HL-60/S4 treated with phorbol 12-myristate 13-acetate at 8.2 ng/mL for 4 days and 3 days (cell line): Measurements from ENCODE around the gene NT5C.

Experiments used
- in situ Hi-C: fragments of 300-500 bp; cut with MboI; formaldehyde crosslinking; loops from 2 replicates; pipeline ENCODE4 v1.15.0; 2022; ENCODE audit warnings: low sequenced_read_pairs

Gene NT5C

DNA sequence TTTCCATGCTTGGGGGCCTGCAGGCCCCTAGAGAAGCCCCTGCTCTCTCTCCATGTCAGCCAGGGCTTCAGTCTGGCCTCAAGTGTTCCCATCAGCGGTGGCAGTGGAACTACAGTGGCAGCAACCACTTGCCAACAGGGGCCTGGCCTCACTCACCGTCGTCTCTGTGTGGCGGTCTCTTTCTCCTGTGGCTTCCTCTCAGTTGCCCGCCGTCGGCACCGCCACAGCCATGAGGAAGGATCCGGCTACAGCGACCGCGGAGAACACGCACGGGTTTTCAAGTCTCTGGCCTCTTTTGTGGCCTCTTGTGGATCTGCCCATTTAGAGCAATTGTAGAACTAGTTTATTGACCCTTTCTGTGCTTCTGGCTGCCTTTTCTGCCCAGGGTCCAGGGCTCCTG lies 13.2 kb downstream of the NT5C start:
- in situ Hi-C loops, result no loop called here

GRCh38 chr17:75116737-75117136 lies 14.8 kb downstream of the NT5C start:
- in situ Hi-C loops, result no loop called here

DNA sequence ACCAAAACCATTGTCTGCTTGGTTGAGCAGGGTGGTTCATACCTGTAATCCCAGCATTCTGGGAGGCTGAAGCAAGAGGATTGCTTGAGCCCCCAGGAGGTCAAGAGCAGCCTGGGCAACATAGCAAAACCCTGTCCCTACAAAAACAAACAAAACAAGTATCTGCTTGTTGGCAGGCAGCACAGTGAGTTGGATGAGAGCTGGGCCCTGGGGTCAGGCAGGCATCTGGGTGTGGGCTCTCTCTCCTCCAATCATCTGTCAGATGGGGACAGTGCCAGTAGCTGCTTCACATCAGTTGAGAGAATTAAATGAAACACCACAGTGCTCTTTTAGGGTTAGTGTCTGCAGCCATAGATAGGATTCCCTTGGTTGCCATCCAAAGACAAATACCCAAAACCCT lies 16.0 kb downstream of the NT5C start:
- in situ Hi-C loops, result no loop called here

DNA sequence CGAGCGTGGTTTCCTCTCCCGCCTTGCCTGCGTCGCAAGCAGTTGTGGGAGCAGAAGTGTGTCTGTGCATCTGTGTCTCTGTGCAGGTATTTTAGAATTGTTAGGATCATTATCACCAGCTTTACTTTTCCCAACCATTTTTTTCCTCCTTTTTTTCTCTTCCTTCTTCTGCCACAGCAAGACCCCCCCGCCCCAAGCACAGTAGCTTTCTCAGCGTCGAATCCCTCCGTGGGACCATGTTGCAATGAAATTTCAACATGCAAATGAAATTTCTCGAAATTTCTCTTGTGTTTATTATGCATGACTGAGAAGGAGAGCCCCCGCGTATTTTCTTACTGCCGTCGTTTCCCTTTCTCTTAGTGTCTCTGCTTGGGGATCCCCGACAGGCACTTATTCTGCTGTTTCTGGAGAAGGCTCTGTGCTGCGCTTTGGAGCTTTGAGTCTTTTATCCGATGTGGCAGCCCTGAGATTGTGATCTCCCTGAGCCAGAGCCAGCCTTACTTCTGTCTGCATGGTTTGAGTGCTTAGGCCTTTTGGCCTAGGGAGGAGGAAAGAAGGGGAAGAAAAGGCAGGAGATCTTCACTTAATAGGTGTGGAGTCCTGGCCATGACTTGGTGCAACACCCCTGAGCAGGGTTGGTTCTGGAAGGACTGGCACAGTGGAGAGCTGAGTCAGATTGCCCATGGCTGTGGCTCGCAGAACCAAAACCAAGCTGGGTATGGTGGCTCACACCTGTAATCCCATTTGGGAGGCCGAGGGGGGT lies 16.8 kb downstream of the NT5C start:
- in situ Hi-C loops, result no loop called here

- in situ Hi-C loops, result no loop called here
Observed at GRCh38 chr17:75113798-75114551, 17.6 kb downstream of the NT5C start.

GRCh38 chr17:75111777-75112335 lies 19.7 kb downstream of the NT5C start:
- in situ Hi-C loops, result no loop called here

- in situ Hi-C loops, result no loop called here
Observed at GRCh38 chr17:75110234-75110937, 21.2 kb downstream of the NT5C start.

DNA sequence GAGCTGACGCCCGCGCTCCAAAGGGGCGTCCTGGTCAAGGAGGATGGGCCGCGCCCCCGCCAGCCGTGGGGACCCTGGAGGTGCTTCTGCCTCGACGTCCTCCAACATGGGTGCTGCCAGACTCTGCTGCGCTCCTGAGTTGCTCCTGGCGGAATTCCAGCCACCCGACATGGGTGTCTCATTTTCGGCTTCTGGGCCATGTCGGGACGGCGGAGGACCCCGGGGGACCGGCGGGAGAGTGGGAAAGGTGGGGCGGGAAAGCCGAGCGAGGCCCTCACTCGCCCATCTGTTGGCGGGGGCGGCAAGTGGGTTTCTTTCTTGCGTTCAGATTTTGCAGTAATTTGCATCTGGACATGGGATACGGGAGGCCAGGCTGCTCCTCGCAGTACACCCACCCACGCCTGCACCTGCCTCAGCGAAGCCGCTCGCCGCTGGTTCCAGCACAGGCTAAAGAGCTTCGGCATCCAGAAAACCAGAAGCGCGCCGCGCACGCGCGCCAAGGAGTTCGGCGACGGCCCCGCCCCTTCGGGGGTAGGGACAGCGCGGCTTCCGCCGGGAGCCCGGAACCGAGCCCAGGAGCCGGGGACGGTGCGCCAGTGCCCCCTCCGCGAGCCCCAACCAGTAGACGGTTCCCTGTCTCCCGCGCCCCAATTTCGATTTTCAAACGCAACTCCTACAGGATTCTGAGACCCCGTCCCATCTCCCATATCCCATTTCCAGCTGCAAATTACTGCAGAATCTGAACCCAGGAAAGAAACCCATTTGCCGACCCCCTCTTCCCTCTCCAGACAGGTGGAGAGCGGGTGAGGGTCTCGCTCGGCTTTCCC lies 21.9 kb downstream of the NT5C start, which contains the start of gene ARMC7:
Gene ARMC7, plus strand, starts transcription at position 563 of the 827 bp plus-strand sequence. CDS start 320 bp downstream, outside the sequence.
- in situ Hi-C loops, result no loop called here

- in situ Hi-C loops, result no loop called here
Observed at GRCh38 chr17:75109046-75109406, 22.5 kb downstream of the NT5C start.

DNA sequence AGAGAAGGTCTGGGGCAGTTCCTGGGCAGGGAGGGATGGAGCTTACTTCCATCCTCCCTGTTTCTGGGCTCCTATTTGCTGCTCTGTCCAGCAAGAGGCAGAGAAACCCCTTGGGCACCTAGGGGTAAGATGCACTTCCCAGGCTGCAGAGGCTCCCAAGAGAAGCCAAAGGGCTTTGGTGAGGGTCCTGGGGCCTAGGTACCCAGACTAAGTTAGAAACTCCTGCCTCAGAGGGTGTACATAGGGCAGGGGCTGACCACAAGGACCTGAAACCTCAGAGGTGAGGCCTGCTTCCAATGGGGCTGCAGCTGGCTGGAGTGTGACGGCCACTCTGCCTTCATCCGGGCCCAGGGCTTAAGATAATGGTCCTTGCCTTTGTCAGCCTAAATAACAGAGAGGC lies 23.3 kb downstream of the NT5C start:
- in situ Hi-C loops, result no loop called here

GRCh38 chr17:75105126-75106080 lies 26.1 kb downstream of the NT5C start:
- in situ Hi-C loops, result no loop called here

GRCh38 chr17:75103601-75104554 lies 27.7 kb downstream of the NT5C start:
- in situ Hi-C loops, result no loop called here

DNA sequence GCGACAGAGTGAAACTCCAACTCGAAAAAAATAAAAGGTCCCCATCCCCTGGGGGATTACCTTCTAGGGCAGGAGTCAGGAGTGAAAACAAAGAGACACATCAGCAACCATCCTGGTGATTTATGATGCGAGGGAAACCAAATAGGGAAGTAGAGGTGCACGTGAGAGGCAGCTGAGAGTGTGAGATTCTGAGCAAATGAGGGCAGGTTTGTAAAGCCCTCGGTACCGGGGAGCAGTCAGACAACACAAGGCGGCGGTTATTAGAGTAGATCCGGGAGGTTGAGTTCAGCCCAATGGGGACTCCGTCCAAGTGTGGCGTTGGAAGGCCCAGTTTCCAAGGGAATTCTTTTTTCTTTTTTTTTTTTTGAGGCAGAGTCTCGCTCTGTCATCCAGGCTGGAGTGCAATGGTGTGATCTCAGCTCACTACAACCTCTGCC lies 29.1 kb downstream of the NT5C start:
- in situ Hi-C loops, result no loop called here

- in situ Hi-C loops, result no loop called here
Observed at GRCh38 chr17:75099881-75100595, 31.5 kb downstream of the NT5C start.

DNA sequence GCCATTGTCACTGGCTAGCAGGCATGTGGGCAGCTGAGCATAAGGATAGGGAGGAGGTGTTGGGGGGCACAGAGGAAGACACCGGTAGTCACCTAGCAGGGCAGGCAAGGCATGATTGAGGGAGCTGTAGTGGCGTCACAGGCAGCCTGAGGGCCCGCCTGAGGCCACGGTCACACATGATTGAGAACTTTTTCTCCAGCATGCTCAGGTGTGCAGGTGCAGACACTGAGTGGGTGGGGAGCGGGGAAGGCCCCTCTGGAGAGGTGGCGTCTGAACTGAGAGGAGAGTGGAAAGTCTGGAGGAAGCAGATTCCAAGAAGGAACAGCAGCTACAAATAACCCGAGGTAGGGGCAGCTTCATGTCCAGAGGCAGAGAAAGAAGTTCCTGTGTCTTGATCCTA lies 32.7 kb downstream of the NT5C start:
- in situ Hi-C loops, result no loop called here

GRCh38 chr17:75097865-75098264 lies 33.7 kb downstream of the NT5C start:
- in situ Hi-C loops, result no loop called here

DNA sequence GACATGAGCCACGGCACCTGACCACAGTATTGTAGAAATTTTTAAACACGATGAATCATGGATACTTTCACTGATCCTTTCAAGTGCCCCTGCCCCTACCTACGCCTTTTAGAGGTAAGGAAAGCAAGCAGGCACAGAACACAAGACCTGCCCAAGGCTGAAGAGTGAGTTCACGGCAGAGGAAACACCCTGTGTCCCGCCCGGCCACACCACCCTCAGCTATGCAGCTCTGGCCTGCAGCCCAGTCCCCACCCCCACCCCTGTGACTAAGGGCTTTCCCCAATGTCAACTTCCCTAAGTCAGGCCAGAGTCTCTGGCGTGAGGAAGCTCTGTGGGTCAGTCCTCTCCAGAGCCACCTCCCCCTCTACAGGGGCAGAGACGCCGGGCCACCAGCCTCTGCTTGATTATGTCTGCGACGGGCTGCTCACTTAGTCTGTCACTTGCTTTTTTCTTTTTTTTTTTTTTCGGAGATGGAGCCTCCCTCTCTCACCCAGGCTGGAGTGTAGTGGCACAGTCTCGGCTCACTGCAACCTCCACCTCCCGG lies 35.4 kb downstream of the NT5C start:
- in situ Hi-C loops, result no loop called here
